ENCODE measurements around the gene MIER2. TPM values are rescaled to one million over a fixed set of nuclear protein-coding genes. Genes with fewer than 3 reads are reported as not detected.
"Not testable (repeated sequence)": the region's sequence is repeated elsewhere in the genome, so short reads cannot be mapped to it uniquely, and the experiment has no call there.

MIER2 gene
- total RNA-seq, 1 donor from 2014 or later: 47.3 TPM

DNA sequence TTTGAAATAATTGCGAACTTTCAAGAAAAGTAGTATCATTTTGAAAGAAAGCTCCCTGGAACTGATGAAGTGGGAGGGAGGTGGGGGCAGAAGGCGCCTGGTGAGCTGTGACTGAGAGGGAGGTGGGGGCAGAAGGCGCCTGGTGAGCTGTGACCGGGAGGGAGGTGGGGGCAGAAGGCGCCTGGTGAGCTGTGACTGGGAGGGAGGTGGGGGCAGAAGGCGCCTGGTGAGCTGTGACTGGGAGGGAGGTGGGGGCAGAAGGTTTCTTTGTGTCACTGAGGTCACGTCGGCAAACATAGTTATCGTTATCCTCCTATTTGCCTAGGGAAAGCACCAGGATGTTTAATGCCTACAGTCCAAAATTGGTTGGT lies 40.2 kb upstream of the MIER2 start:
- peaks cover 17% of the 10 kb centered on the region for H3K9me3 Mint-ChIP-seq (ENCODE audit: unreplicated experiment)
- H3K36me3 Mint-ChIP-seq (ENCODE audit: unreplicated experiment): peaks cover 14% of the 10 kb centered on the region
- H3K4me3 Mint-ChIP-seq (ENCODE audit: unreplicated experiment): no peak overlapping the region
- H3K27me3 Mint-ChIP-seq (ENCODE audit: unreplicated experiment): peaks cover 17% of the 10 kb centered on the region
- TF ChIP-seq, protein P1, sequence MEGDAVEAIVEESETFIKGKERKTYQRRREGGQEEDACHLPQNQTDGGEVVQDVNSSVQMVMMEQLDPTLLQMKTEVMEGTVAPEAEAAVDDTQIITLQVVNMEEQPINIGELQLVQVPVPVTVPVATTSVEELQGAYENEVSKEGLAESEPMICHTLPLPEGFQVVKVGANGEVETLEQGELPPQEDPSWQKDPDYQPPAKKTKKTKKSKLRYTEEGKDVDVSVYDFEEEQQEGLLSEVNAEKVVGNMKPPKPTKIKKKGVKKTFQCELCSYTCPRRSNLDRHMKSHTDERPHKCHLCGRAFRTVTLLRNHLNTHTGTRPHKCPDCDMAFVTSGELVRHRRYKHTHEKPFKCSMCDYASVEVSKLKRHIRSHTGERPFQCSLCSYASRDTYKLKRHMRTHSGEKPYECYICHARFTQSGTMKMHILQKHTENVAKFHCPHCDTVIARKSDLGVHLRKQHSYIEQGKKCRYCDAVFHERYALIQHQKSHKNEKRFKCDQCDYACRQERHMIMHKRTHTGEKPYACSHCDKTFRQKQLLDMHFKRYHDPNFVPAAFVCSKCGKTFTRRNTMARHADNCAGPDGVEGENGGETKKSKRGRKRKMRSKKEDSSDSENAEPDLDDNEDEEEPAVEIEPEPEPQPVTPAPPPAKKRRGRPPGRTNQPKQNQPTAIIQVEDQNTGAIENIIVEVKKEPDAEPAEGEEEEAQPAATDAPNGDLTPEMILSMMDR (IDR thresholded peaks at IDR 0.05; ENCODE audit: partially characterized antibody, unreplicated experiment): no peak
- peaks cover 18% of the 10 kb centered on the region for H3K4me1 Mint-ChIP-seq (ENCODE audit: low read depth, unreplicated experiment)
- DNase-seq: no peak
- H3K27ac Mint-ChIP-seq (ENCODE audit: unreplicated experiment): peak overlapping the region; percentile 78

DNA sequence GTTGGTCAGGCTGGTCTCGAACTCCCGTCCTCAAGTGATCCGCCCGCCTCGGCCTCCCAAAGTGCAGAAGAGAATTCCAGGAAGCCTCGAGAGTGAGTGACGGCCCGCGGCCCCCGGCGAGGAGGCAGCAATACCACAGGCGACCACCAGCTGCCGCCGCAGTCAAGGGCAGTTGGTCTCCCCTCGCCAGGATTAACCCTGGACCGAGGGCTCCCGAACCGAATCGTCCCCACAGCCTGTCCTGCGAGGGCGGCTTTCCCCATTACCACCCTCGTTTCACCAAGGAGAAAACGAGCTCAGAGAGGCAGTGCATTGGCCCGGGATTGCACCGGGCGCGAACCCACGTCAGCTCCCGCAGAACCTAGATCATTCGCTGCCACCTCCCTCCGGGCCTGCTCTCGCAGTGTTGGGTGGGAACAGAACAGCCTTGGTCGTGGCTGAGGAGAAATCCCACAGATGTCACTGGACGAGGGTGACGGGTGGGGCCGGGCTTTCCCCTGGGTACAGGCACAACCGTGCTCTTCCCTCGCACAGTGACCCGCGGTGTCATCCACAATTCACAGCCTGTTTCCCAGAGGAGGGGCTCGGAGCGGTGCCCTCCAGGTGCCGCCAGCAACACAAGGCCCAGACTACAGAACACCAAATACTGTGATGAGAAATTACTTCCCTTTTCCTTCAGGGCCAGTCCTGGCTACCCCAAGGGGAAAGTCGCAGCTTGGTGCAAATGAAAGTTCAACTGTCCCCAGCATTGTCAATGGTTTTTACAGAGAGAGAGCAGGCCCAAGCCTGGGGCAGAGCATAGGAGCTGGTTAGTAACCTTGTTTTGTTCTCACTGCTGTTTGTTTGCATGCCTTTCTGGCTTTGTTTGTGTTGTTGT lies 39.6 kb upstream of the MIER2 start:
- DNase-seq: peak; percentile 62
- Mint-ChIP-seq H3K9me3 (ENCODE audit: unreplicated experiment) (peaks cover 19% of the 10 kb centered on the region), H3K36me3 (ENCODE audit: unreplicated experiment) (peaks cover 14% of the 10 kb centered on the region), H3K27me3 (ENCODE audit: unreplicated experiment) (peaks cover 17% of the 10 kb centered on the region), H3K27ac (ENCODE audit: unreplicated experiment) (peak overlapping the region; percentile 78), H3K4me1 (ENCODE audit: low read depth, unreplicated experiment) (peaks cover 18% of the 10 kb centered on the region), H3K4me3 (ENCODE audit: unreplicated experiment) (no peak overlapping the region)
- TF ChIP-seq, protein P1 (IDR thresholded peaks at IDR 0.05; ENCODE audit: partially characterized antibody, unreplicated experiment): peak; percentile 76

DNA sequence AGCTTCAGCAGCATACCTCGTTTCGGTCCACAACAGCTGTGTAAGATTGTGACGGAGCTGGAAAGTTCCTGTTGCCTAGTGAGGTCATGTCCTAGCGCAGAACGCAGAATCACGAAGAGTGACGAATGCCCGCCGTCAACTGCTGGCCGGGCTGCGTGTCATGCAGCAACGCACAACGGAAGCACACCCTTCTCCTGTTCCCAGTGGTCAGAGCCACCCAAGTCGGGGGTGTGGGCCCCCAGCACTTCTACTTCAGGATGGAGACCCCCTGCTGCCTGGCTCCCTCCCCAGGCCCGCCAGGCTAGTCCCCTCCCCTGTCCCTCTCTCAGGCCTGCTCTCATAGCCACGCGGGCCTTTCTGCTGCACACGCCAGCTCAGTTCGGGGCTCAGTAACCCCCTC lies 38.4 kb upstream of the MIER2 start:
- peak overlapping the region; percentile 78 for H3K27ac Mint-ChIP-seq (ENCODE audit: unreplicated experiment)
- peaks cover 14% of the 10 kb centered on the region for H3K36me3 Mint-ChIP-seq (ENCODE audit: unreplicated experiment)
- peaks cover 15% of the 10 kb centered on the region for H3K27me3 Mint-ChIP-seq (ENCODE audit: unreplicated experiment)
- peaks cover 18% of the 10 kb centered on the region for H3K4me1 Mint-ChIP-seq (ENCODE audit: low read depth, unreplicated experiment)
- peaks cover 22% of the 10 kb centered on the region for H3K9me3 Mint-ChIP-seq (ENCODE audit: unreplicated experiment)
- H3K4me3 Mint-ChIP-seq (ENCODE audit: unreplicated experiment): peak overlapping the region; percentile 23
- TF ChIP-seq, protein P1 (IDR thresholded peaks at IDR 0.05; ENCODE audit: partially characterized antibody, unreplicated experiment): no peak
- DNase-seq: no peak

DNA sequence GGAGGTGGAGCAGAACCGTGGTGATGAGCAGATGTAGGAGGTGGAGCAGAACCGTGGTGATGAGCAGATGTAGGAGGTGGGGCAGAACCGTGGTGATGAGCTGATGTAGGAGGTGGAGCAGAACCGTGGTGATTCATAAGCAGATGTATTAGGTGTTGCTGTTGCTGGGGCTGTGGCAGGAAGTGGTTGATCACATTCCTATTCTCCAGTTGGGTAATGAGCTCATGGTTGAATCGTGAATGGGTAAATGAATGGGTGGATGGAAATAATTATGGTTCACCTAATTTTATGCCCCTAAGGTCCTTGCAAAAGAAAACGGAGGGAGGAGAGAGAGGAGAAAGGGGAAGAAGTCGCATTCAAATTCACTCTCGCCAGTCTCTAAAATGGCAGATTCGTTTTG lies 38.0 kb upstream of the MIER2 start:
- Mint-ChIP-seq H3K4me1 (ENCODE audit: low read depth, unreplicated experiment) (peaks cover 18% of the 10 kb centered on the region), H3K9me3 (ENCODE audit: unreplicated experiment) (peaks cover 21% of the 10 kb centered on the region), H3K27ac (ENCODE audit: unreplicated experiment) (peak overlapping the region; percentile 75), H3K27me3 (ENCODE audit: unreplicated experiment) (peaks cover 15% of the 10 kb centered on the region), H3K36me3 (ENCODE audit: unreplicated experiment) (peaks cover 14% of the 10 kb centered on the region)
- DNase-seq; H3K4me3 Mint-ChIP-seq (ENCODE audit: unreplicated experiment): not testable (repeated sequence)

DNA sequence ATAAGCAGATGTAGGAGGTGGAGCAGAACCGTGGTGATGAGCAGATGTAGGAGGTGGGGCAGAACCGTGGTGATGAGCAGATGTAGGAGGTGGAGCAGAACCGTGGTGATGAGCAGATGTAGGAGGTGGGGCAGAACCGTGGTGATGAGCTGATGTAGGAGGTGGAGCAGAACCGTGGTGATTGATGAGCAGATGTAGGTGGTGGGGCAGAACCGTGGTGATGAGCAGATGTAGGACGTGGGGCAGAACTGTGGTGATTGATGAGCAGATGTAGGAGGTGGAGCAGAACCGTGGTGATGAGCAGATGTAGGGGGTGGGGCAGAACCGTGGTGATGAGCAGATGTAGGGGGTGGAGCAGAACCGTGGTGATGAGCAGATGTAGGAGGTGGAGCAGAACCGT lies 37.3 kb upstream of the MIER2 start:
- H3K36me3 Mint-ChIP-seq (ENCODE audit: unreplicated experiment): peaks cover 14% of the 10 kb centered on the region
- not testable (repeated sequence) for H3K4me3 Mint-ChIP-seq (ENCODE audit: unreplicated experiment); DNase-seq
- peak overlapping the region; percentile 75 for H3K27ac Mint-ChIP-seq (ENCODE audit: unreplicated experiment)
- H3K27me3 Mint-ChIP-seq (ENCODE audit: unreplicated experiment): peaks cover 13% of the 10 kb centered on the region
- peaks cover 20% of the 10 kb centered on the region for H3K9me3 Mint-ChIP-seq (ENCODE audit: unreplicated experiment)
- H3K4me1 Mint-ChIP-seq (ENCODE audit: low read depth, unreplicated experiment): peaks cover 14% of the 10 kb centered on the region

DNA sequence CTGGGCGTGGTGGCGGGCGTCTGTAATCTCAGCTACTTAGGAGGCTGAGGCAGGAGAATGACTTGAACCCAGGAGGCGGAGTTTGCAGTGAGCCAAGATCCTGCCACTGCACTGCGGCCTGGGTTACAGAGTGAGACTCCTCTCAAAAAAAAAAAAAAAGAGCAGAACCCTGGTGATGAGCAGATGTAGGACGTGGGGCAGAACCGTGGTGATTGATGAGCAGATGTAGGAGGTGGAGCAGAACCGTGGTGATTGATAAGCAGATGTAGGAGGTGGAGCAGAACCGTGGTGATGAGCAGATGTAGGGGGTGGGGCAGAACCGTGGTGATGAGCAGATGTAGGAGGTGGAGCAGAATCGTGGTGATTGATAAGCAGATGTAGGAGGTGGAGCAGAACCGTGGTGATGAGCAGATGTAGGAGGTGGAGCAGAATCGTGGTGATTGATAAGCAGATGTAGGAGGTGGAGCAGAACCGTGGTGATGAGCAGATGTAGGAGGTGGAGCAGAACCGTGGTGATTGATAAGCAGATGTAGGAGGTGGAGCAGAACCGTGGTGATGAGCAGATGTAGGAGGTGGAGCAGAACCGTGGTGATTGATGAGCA lies 36.1 kb upstream of the MIER2 start:
- H3K4me1 Mint-ChIP-seq (ENCODE audit: low read depth, unreplicated experiment); DNase-seq: not testable (repeated sequence)
- Mint-ChIP-seq H3K9me3 (ENCODE audit: unreplicated experiment) (peaks cover 20% of the 10 kb centered on the region), H3K27ac (ENCODE audit: unreplicated experiment) (peak overlapping the region; percentile 85), H3K27me3 (ENCODE audit: unreplicated experiment) (peaks cover 13% of the 10 kb centered on the region), H3K36me3 (ENCODE audit: unreplicated experiment) (peaks cover 14% of the 10 kb centered on the region), H3K4me3 (ENCODE audit: unreplicated experiment) (peak overlapping the region; percentile 48)

All from glutamatergic neuron (in vitro differentiated cells).